Loucy (cell line): ENCODE measurements around the gene CPB1.

Experiments used
- H2AFZ ChIP-seq: fragments of 200-600 bp; sonication (generic); 2 replicates; pipeline ENCODE4 v1.6.0; 2016; ENCODE audit warnings: antibody characterized with exemption, mild to moderate bottlenecking, low read length, moderate library complexity
- H3F3A ChIP-seq: fragments of 200-600 bp; 2 replicates; pipeline ENCODE4 v1.6.0; 2016; ENCODE audit warnings: antibody characterized with exemption, low read depth, mild to moderate bottlenecking
- H3K27me3 ChIP-seq: fragments of 200-600 bp; sonication (generic); 2 replicates; pipeline ENCODE4 v1.6.1; 2014; ENCODE audit warnings: low read length, mild to moderate bottlenecking; ENCODE audit not compliant: insufficient read depth, poor library complexity, severe bottlenecking
- H3K36me3 ChIP-seq: fragments of 200-600 bp; sonication (generic); 2 replicates; pipeline ENCODE4 v1.6.1; 2016; ENCODE audit warnings: low read length; ENCODE audit not compliant: insufficient read depth
- H3K4me1 ChIP-seq: fragments of 200-600 bp; sonication (generic); 2 replicates; pipeline ENCODE4 v1.5.1; 2014; ENCODE audit warnings: low read length, mild to moderate bottlenecking; ENCODE audit not compliant: insufficient read depth, poor library complexity, severe bottlenecking
- H3K4me2 ChIP-seq: fragments of 200-600 bp; sonication (generic); 2 replicates; pipeline ENCODE4 v1.6.0; 2014; ENCODE audit warnings: antibody characterized with exemption, low read length, low read depth, mild to moderate bottlenecking; ENCODE audit not compliant: poor library complexity, severe bottlenecking
- H3K4me3 ChIP-seq: fragments of 200-600 bp; sonication (generic); 2 replicates; pipeline ENCODE4 v1.5.1; 2014; ENCODE audit warnings: low read length, mild to moderate bottlenecking, mixed read lengths; ENCODE audit not compliant: poor library complexity, severe bottlenecking
- H3K79me2 ChIP-seq: fragments of 200-600 bp; sonication (generic); 2 replicates; pipeline ENCODE4 v1.6.1; 2014; ENCODE audit warnings: low read length; ENCODE audit not compliant: insufficient read depth
- H3K9ac ChIP-seq: fragments of 200-600 bp; sonication (generic); 2 replicates; pipeline ENCODE4 v1.6.0; 2014; ENCODE audit warnings: mild to moderate bottlenecking, low read depth, low read length, moderate library complexity; ENCODE audit not compliant: poor library complexity, severe bottlenecking
- H3K9me2 ChIP-seq: fragments of 200-600 bp; sonication (generic); replicated peaks from 2 replicates; pipeline ENCODE4 v1.6.1; 2016; ENCODE audit warnings: low read depth, low read length, mixed read lengths
- H3K9me3 ChIP-seq: fragments of 200-600 bp; sonication (generic); 2 replicates; pipeline ENCODE4 v1.6.1; 2014; ENCODE audit warnings: mild to moderate bottlenecking, antibody characterized with exemption, low read length, low read depth; ENCODE audit not compliant: insufficient read depth
- H4K20me1 ChIP-seq: fragments of 200-600 bp; sonication (generic); 2 replicates; pipeline ENCODE4 v1.6.0; 2014; ENCODE audit warnings: antibody characterized with exemption, low read length, mild to moderate bottlenecking; ENCODE audit not compliant: insufficient read depth, poor library complexity, severe bottlenecking
- CTCF ChIP-seq: fragments of 200-600 bp; sonication (generic); conservative IDR thresholded peaks from 2 replicates; pipeline ENCODE4 v1.5.1; 2014; ENCODE audit warnings: mild to moderate bottlenecking, antibody characterized with exemption, low read length
- EZH2phosphoT487 ChIP-seq: fragments of 200-600 bp; IDR thresholded peaks from 2 replicates; pipeline ENCODE4 v1.6.1; 2018; ENCODE audit warnings: antibody characterized with exemption, mild to moderate bottlenecking, moderate library complexity, borderline replicate concordance

CPB1 gene

GRCh38 chr3:148825476-148825875, 2.1 kb upstream of the CPB1 start:
- Histone ChIP-seq H3K27me3 (no peaks in the 10 kb centered on the region), H3K4me3 (no peak overlapping the region), H3K36me3 (no peaks in the 10 kb centered on the region), H2AFZ (no peak overlapping the region), H3K79me2 (no peaks in the 10 kb centered on the region), H3K4me1 (peaks cover 20% of the 10 kb centered on the region), H4K20me1 (no peaks in the 10 kb centered on the region), H3K4me2 (no peak overlapping the region), H3K9ac (no peak overlapping the region), H3K9me3 (no peaks in the 10 kb centered on the region), H3F3A (no peaks in the 10 kb centered on the region), H3K9me2 (no peaks in the 10 kb centered on the region)
- TF ChIP-seq EZH2phosphoT487 (no peak), CTCF (no peak)

GRCh38 chr3:148828136-148828690, 602 bp downstream of the CPB1 start:
- Histone ChIP-seq H3K9me2 (no peaks in the 10 kb centered on the region), H3K4me2 (no peak overlapping the region), H2AFZ (no peak overlapping the region), H3K4me1 (peaks cover 20% of the 10 kb centered on the region), H3K4me3 (no peak overlapping the region), H3K27me3 (no peaks in the 10 kb centered on the region), H3K9me3 (no peaks in the 10 kb centered on the region), H3F3A (no peaks in the 10 kb centered on the region), H3K36me3 (no peaks in the 10 kb centered on the region), H3K79me2 (no peaks in the 10 kb centered on the region), H3K9ac (no peak overlapping the region), H4K20me1 (no peaks in the 10 kb centered on the region)
- no peak for TF ChIP-seq EZH2phosphoT487
- no peak for TF ChIP-seq CTCF

- H3K4me1 ChIP-seq = peaks cover 20% of the 10 kb centered on the region
- H3K4me2 ChIP-seq = no peak overlapping the region
- no peaks in the 10 kb centered on the region for H4K20me1 ChIP-seq
Observed at GRCh38 chr3:148829926-148830325, 2.3 kb downstream of the CPB1 start.

More at GRCh38 chr3:148829926-148830325, 2.3 kb downstream of the CPB1 start:
- no peaks in the 10 kb centered on the region for H3F3A ChIP-seq
- H3K9ac ChIP-seq = no peak overlapping the region
- no peaks in the 10 kb centered on the region for H3K9me2 ChIP-seq
- no peak for TF ChIP-seq CTCF
- no peaks in the 10 kb centered on the region for H3K9me3 ChIP-seq
- H3K36me3 ChIP-seq = no peaks in the 10 kb centered on the region
- H3K27me3 ChIP-seq = no peaks in the 10 kb centered on the region
- H3K79me2 ChIP-seq = no peaks in the 10 kb centered on the region
- no peak overlapping the region for H2AFZ ChIP-seq
- no peak overlapping the region for H3K4me3 ChIP-seq
